Inflammatory macrophage treated with lipopolysaccharide for 1 hour (primary cell): Measurements from ENCODE around the gene PCBP3.
"Not testable (repeated sequence)": the region's sequence is repeated elsewhere in the genome, so short reads cannot be mapped to it uniquely, and the experiment has no call there.

Experiments
- DNase-seq, 2 donors: peaks; one replicate each; pipeline ENCODE4 v3.0.0-alpha.2; 2020 to 2022

Gene PCBP3

DNA sequence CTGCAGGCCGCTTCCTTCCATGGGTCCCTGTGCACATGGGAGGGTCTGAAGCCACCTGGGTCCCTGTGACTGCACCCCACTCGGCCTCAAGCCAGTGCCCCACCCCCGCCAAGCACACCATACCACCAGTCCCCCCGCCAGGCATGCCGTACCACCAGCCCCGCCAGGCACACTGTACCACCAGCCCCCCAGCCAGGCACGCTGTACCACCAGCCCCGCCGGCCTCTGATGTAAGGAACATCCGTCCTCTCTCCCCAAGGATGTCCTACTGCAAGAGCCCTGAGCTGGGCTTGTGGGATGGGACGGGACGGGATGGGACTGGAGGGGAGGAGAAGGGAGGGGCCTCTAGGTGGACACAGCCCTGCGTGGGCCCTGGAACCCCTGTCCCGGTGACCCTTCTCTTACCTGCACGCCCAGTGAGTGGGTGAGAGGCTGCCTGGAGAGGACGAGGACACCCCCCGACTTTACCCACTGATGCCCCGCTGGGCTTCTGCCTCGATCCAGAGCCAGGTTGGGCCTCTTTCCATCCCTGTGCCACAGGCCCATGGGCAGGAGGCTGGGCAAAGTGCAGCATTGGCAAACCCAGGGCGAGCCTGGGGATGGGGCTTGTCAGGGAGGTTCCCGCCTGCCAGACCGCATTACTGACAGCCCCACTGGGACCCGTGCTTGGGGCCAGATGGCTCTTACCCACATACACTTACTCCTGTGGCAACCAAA lies 297.3 kb downstream of the PCBP3 start:
- DNase-seq, result no peak

DNA sequence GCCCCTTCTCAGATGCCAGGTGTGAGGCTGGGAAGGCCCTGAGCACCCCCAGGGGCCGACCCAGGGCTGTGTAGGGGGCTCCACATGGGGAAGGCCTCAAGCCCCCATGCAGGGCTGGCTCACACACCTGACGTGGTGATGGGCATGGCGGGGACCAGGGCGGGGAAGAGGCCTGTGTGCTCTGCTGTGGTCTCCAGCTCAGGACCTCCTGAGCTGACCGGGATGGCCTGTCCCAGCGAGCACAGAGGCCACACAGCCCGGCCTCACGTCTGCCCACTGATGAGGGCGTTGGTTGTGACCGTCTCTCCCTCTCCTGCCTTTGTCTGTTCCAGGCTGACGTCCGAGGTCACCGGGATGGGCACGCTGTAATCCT lies 297.8 kb downstream of the PCBP3 start:
- no peak for DNase-seq

GRCh38 chr21:45941717-45942546 lies 298.4 kb downstream of the PCBP3 start:
- DNase-seq, result no peak

GRCh38 chr21:45942755-45943629 lies 299.5 kb downstream of the PCBP3 start:
- DNase-seq, result no peak

- DNase-seq, result no peak
Observed at GRCh38 chr21:45943630-45944540, 300.4 kb downstream of the PCBP3 start.

GRCh38 chr21:45944601-45945000 lies 301.1 kb downstream of the PCBP3 start:
- DNase-seq, result no peak

GRCh38 chr21:45945066-45945867 lies 301.7 kb downstream of the PCBP3 start:
- DNase-seq, result no peak

DNA sequence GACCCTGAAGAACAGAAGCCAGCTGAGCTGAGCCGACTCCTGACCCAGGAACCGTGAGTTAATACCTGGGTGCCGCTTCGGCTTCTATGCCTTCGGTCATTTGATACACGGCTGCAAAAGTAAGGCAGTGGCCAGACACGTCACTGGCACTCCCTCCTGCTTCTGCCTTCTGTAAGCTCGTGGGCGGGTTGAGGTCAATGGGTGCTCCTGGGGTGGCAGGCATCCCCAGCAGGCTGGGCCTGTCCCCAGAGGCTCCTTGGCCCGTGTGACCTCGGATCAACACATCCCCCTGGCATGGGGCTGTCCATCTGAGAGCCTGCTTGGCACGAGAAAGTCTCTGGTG lies 302.3 kb downstream of the PCBP3 start:
- no peak for DNase-seq

DNA sequence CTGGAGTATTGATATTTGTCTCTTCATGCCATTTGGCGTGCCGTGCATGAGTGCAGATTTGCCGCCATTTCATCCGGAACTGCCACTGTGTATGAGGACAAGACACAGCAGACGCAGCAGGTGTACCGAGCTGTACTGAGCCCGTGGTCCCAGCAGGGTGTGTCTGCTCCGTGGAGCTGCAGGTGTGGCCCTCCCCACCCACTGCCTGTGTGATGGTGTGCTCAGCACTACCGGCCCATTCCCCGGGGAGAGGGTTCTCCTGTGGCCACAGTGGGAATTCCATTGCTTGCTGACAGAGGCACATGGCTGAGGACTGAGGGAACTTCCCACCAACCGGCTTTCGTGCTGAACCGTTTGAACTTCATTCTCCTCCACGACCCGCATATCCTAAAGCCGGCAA lies 303.8 kb downstream of the PCBP3 start:
- no peak for DNase-seq

GRCh38 chr21:45947716-45948255 lies 304.3 kb downstream of the PCBP3 start:
- no peak for DNase-seq

- no peak for DNase-seq
Observed at GRCh38 chr21:45948576-45949141, 305.1 kb downstream of the PCBP3 start.

- DNase-seq, result no peak
Observed at GRCh38 chr21:45949928-45950739, 306.6 kb downstream of the PCBP3 start.

- DNase-seq, result no peak
Observed at GRCh38 chr21:45950740-45951515, 307.4 kb downstream of the PCBP3 start.

DNA sequence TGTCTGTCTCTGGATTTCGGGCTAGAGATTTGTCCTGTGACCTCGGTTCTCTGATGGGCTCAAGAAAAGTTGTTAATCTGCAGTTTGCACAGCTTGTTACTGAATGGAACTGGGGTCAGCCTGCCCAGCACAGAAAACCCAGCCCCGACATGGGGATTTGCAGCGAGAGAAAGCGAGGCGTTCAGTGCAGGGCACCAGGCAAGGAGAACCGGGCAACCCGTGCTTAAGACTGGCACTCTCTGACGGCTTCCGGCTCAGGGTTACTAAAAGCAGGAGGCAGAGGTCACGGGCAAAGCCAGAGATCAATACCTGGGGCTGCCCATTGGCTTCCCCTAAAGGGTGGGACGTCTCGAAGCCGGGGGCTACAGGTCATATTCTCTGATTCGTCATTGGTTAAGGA lies 308.2 kb downstream of the PCBP3 start:
- DNase-seq, result no peak

- DNase-seq, result not testable (repeated sequence)
Observed at GRCh38 chr21:45952527-45952926, 309.0 kb downstream of the PCBP3 start.

DNA sequence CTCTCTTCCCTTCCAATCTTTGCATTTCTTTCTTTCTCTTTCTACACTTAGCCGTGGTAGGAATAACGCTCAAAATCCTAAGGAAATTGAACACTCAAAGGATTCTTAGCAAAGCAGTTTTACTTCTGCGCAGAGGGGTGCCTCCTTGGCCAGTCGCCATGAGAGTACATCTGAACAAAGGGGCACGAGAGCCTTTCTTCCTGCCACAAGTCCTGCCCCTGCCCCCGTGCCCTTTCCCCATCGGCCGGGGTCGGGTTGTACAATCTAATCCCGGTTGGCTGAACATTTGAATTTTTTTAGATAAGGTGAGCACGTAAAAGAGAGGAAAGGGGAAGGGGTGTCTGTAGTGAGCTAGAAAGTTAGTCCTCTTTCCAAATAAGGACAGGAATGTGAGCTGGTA lies 309.4 kb downstream of the PCBP3 start:
- no peak for DNase-seq

GRCh38 chr21:45954261-45954660 lies 310.7 kb downstream of the PCBP3 start:
- no peak for DNase-seq

DNA sequence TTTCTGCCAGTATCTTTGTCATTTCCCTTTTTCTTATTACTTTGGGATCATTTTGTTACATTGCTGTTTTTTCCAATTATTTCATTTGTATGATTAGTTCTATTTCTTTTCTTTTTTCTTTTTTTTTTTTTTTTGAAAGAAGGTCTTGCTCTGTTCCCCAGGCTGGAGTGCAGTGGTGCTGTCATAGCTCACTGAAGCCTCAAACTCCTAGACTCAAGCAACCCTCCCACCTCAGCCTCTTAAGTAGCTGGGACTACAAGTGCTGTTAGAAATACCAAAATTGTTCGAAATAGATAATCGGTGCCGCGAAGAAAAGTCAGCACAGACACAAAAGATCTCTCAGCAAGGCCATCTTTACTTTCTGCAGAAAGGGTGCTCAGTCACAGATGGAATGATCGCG lies 311.4 kb downstream of the PCBP3 start:
- no peak for DNase-seq

DNA sequence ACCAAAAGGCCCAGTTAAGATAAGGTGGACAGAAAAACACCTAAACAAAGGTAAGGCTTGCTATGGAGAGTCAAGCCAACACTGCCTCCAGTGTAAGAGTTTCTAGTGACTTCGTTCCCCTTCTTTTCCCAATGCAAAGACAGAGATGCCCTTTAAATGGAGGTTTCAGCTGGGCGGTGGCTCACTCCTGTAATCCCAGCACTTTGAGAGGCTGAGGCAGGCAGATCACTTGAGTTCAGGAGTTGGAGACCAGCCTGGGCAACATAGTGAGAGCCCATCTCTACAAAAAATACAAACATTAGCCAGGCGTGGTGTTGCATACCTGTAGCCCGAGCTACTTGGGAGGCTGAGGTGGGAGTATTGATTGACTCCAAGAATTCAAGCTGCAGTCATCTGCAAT lies 314.0 kb downstream of the PCBP3 start:
- DNase-seq, result no peak
